GM10847 (cell line): ENCODE results near the gene KRTAP9-7.

ENCODE experiments used
- POLR2A ChIP-seq: IDR thresholded peaks from 2 replicates; pipeline ENCODE4 v1.6.1; 2011; ENCODE audit not compliant: insufficient read length; ENCODE audit errors: extremely low read depth

Gene KRTAP9-7

GRCh38 chr17:41307647-41308046 is 32.1 kb downstream of the KRTAP9-7 start:
- TF ChIP-seq POLR2A = no peak

- TF ChIP-seq POLR2A = no peak
These were observed 32.9 kb downstream of the KRTAP9-7 start for GRCh38 chr17:41308251-41308917.

- TF ChIP-seq POLR2A = no peak
These were observed 33.4 kb downstream of the KRTAP9-7 start, which contains the start of gene KRTAP16-1 for GRCh38 chr17:41308918-41309359. Gene KRTAP16-1, minus strand, starts transcription at chr17:41309309. Its CDS starts 56 bp downstream, at chr17:41309253.

GRCh38 chr17:41311111-41311510 is 35.6 kb downstream of the KRTAP9-7 start:
- no peak for TF ChIP-seq POLR2A

GRCh38 chr17:41315204-41315794 is 39.8 kb downstream of the KRTAP9-7 start, which contains the start of gene KRTAP17-1:
Gene KRTAP17-1, minus strand, starts transcription at chr17:41315710. Its CDS starts 60 bp downstream, at chr17:41315650.
- no peak for TF ChIP-seq POLR2A

GRCh38 chr17:41315814-41316445 is 40.4 kb downstream of the KRTAP9-7 start:
- TF ChIP-seq POLR2A = no peak

- no peak for TF ChIP-seq POLR2A
These were observed 42.7 kb downstream of the KRTAP9-7 start for GRCh38 chr17:41318231-41318630.

GRCh38 chr17:41322094-41322902 is 46.8 kb downstream of the KRTAP9-7 start:
- no peak for TF ChIP-seq POLR2A

GRCh38 chr17:41322903-41323895 is 47.7 kb downstream of the KRTAP9-7 start:
- no peak for TF ChIP-seq POLR2A

- TF ChIP-seq POLR2A = no peak
These were observed 48.9 kb downstream of the KRTAP9-7 start for GRCh38 chr17:41324180-41325075.

- no peak for TF ChIP-seq POLR2A
These were observed 49.6 kb downstream of the KRTAP9-7 start for GRCh38 chr17:41325126-41325525.

- no peak for TF ChIP-seq POLR2A
These were observed 50.1 kb downstream of the KRTAP9-7 start for GRCh38 chr17:41325611-41326010.
